Measurements from ENCODE around the gene TOM1L1. TPM values are rescaled to one million over a fixed set of nuclear protein-coding genes. Genes with fewer than 3 reads are reported as not detected.

The TOM1L1 gene
- total RNA-seq, 2 experiments from 2014 or later: not detected

- Histone ChIP-seq H3K4me3 (ENCODE audit: low read depth, low read length, poor library complexity, severe bottlenecking) (no peak overlapping the region), H3K4me2 (ENCODE audit: low read length) (no peak overlapping the region), H4K20me1 (ENCODE audit: insufficient read depth, low read length) (no peaks in the 10 kb centered on the region), H3K9me2 (ENCODE audit: insufficient read depth, low read length) (no peaks in the 10 kb centered on the region), H3K27ac (ENCODE audit: low read depth, low read length, poor library complexity, severe bottlenecking) (no peak overlapping the region), H3K9me3 (ENCODE audit: low read length) (peaks cover 20% of the 10 kb centered on the region; the same call in 1 of the 2 replicates), H3K4me1 (ENCODE audit: insufficient read depth, low read length, poor library complexity, severe bottlenecking) (no peaks in the 10 kb centered on the region), H2AFZ (ENCODE audit: low read length) (no peak overlapping the region), H3K36me3 (ENCODE audit: insufficient read depth, low read length) (no peaks in the 10 kb centered on the region; the same call in 1 of the 2 replicates), H3K79me2 (ENCODE audit: insufficient read depth, low read depth, low read length) (peaks cover 8% of the 10 kb centered on the region; the same call in 1 of the 2 replicates)
- ChIA-PET POLR2A (interaction anchor here (1.2 to 1.6 kb wide), 2 partner anchors 10 to 14 kb away, joined by 4 to 7 read pairs; no protein-coding TSS in a partner anchor), CTCF (ENCODE audit: unreplicated experiment) (no interaction called here)
- TF ChIP-seq EZH2phosphoT487 (IDR thresholded peaks at IDR 0.05; ENCODE audit: borderline replicate concordance, low read depth, low read length) (no peak), CTCF (conservative IDR thresholded peaks at IDR 0.05; ENCODE audit: low read length) (no peak)
- no TSS peak for BruUV-seq (replicated peaks)
- no peak for DNase-seq (ENCODE audit: low spot score)
- intact Hi-C loops (cut with micrococcal nuclease; ENCODE audit: unreplicated experiment): no loop called here
These were observed 79.0 kb downstream of the TOM1L1 start for GRCh38 chr17:54979657-54980056.

- H3K9me3 ChIP-seq (ENCODE audit: low read length): peaks cover 20% of the 10 kb centered on the region; the same call in 1 of the 2 replicates
- intact Hi-C loops (cut with micrococcal nuclease; ENCODE audit: unreplicated experiment): no loop called here
These were observed 79.7 kb downstream of the TOM1L1 start for GRCh38 chr17:54980375-54980774.

More at GRCh38 chr17:54980375-54980774, 79.7 kb downstream of the TOM1L1 start:
- DNase-seq (ENCODE audit: low spot score): no peak
- no peak for TF ChIP-seq CTCF (conservative IDR thresholded peaks at IDR 0.05; ENCODE audit: low read length)
- TF ChIP-seq EZH2phosphoT487 (IDR thresholded peaks at IDR 0.05; ENCODE audit: borderline replicate concordance, low read depth, low read length): no peak
- Histone ChIP-seq H3K4me2 (ENCODE audit: low read length) (no peak overlapping the region), H2AFZ (ENCODE audit: low read length) (no peak overlapping the region), H3K27ac (ENCODE audit: low read depth, low read length, poor library complexity, severe bottlenecking) (no peak overlapping the region), H4K20me1 (ENCODE audit: insufficient read depth, low read length) (no peaks in the 10 kb centered on the region), H3K4me3 (ENCODE audit: low read depth, low read length, poor library complexity, severe bottlenecking) (no peak overlapping the region), H3K4me1 (ENCODE audit: insufficient read depth, low read length, poor library complexity, severe bottlenecking) (no peaks in the 10 kb centered on the region), H3K9me2 (ENCODE audit: insufficient read depth, low read length) (no peaks in the 10 kb centered on the region), H3K36me3 (ENCODE audit: insufficient read depth, low read length) (no peaks in the 10 kb centered on the region; the same call in 1 of the 2 replicates), H3K79me2 (ENCODE audit: insufficient read depth, low read depth, low read length) (peaks cover 8% of the 10 kb centered on the region; the same call in 1 of the 2 replicates)
- no TSS peak for BruUV-seq (replicated peaks)
- ChIA-PET CTCF (ENCODE audit: unreplicated experiment) (no interaction called here), POLR2A (interaction anchor here (1.2 to 1.6 kb wide), 2 partner anchors 11 to 13 kb away, joined by 4 to 7 read pairs; no protein-coding TSS in a partner anchor)
